Endothelial cell of umbilical vein (primary cell): ENCODE results near the gene CFTR. TPM values are rescaled to one million over a fixed set of nuclear protein-coding genes. Genes with fewer than 3 reads are reported as not detected.

Experiments
- BruUV-seq: library from RNA; stranded (reverse); fragments of 400-500 nt; replicated peaks from 2 replicates; lab custom pipeline; 2021; lab: Mats Ljungman, UMichigan
- CTCF ChIA-PET: fragments of 300-600, 350-600 bp; sonication (Branson Sonifier 250); formaldehyde crosslinking; loops from one replicate; lab custom pipeline; 2021; ENCODE audit warnings: antibody characterized with exemption, inconsistent platforms; lab: Charles Lee
- POLR2A ChIA-PET: fragments of 300-600, 350-600 bp; sonication (Branson Sonifier 250); formaldehyde crosslinking; loops from one replicate; lab custom pipeline; 2021; ENCODE audit warnings: antibody characterized with exemption, inconsistent platforms; lab: Charles Lee
- DNase-seq: peaks from one replicate; pipeline ENCODE4 v3.0.0-alpha.2; 2011; ENCODE audit warnings: low read depth, low spot score
- FAIRE-seq: peaks from 2 replicates; lab custom pipeline; 2011; peaks lifted over from hg19 to GRCh38; lab: Jason Lieb, UNC
- H2AFZ ChIP-seq: 2 replicates; pipeline ENCODE4 v1.6.0; 2012; ENCODE audit warnings: low read depth, low read length, control low read depth, inconsistent platforms
- H3K27ac ChIP-seq: 2 replicates; pipeline ENCODE4 v1.5.1; 2011; ENCODE audit warnings: low read depth, mild to moderate bottlenecking, control low read depth, low read length, moderate library complexity; ENCODE audit not compliant: insufficient read depth
- H3K27me3 ChIP-seq, 2 experiments: 2 replicates each; pipeline versions ENCODE4 v1.6.0 to v1.6.1; 2011; ENCODE audit warnings: low read length in 2 of 2, mixed read lengths in 1 of 2; ENCODE audit not compliant: control insufficient read depth in 2 of 2, insufficient read depth in 2 of 2
- H3K36me3 ChIP-seq, 2 experiments: 2 replicates in 1 of 2; 3 replicates in 1 of 2; pipeline ENCODE4 v1.5.1; 2011; ENCODE audit warnings: low read length in 2 of 2, mild to moderate bottlenecking in 1 of 2, moderate library complexity in 1 of 2; ENCODE audit not compliant: control insufficient read depth in 2 of 2, insufficient read depth in 2 of 2; ENCODE audit errors: extremely low read depth in 1 of 2
- H3K4me1 ChIP-seq: 3 replicates; pipeline ENCODE4 v1.5.1; 2011; ENCODE audit warnings: mild to moderate bottlenecking, low read length; ENCODE audit not compliant: control insufficient read depth, insufficient read depth; ENCODE audit errors: extremely low read depth
- H3K4me2 ChIP-seq: 2 replicates; pipeline ENCODE4 v1.6.1; 2011; ENCODE audit warnings: low read length, control low read depth, mixed read lengths; ENCODE audit not compliant: insufficient read depth
- H3K4me3 ChIP-seq, 3 experiments: fragments of 200-600 bp in 1 of 3; sonication (generic), shearing (Covaris generic) in 1 of 3; replicated peaks in 1 of 3; 2 replicates each; pipeline ENCODE4 v1.5.1; 2011 to 2016; ENCODE audit warnings: control low read depth in 3 of 3, low read length in 3 of 3, mild to moderate bottlenecking in 2 of 3, inconsistent platforms in 1 of 3, low read depth in 1 of 3, moderate library complexity in 1 of 3; ENCODE audit not compliant: insufficient read depth in 1 of 3
- H3K79me2 ChIP-seq: 2 replicates; pipeline ENCODE4 v1.6.0; 2012; ENCODE audit warnings: low read length, inconsistent platforms; ENCODE audit not compliant: control insufficient read depth, insufficient read depth
- H3K9ac ChIP-seq: replicated peaks from 2 replicates; pipeline ENCODE3; 2011; ENCODE audit warnings: low read length, control low read depth; ENCODE audit not compliant: insufficient read depth; ENCODE audit errors: extremely low read depth
- H3K9me1 ChIP-seq: replicated peaks from 3 replicates; pipeline ENCODE4 v1.6.0; 2011; ENCODE audit warnings: mild to moderate bottlenecking, low read length; ENCODE audit not compliant: control insufficient read depth, insufficient read depth; ENCODE audit errors: extremely low read depth
- H3K9me3 ChIP-seq: replicated peaks from 2 replicates; pipeline ENCODE4 v1.5.1; 2012; ENCODE audit warnings: low read length, inconsistent platforms; ENCODE audit not compliant: control insufficient read depth, insufficient read depth
- H4K20me1 ChIP-seq: replicated peaks from 2 replicates; pipeline ENCODE3; 2011; ENCODE audit warnings: mild to moderate bottlenecking, low read length; ENCODE audit not compliant: control insufficient read depth, insufficient read depth; ENCODE audit errors: extremely low read depth
- FOS ChIP-seq: IDR thresholded peaks from 2 replicates; pipeline ENCODE4 v1.6.1; 2011; ENCODE audit warnings: mild to moderate bottlenecking, low read length, moderate library complexity, borderline replicate concordance; ENCODE audit not compliant: insufficient read depth
- GATA2 ChIP-seq: IDR thresholded peaks from 2 replicates; pipeline ENCODE4 v1.7.0; 2011; ENCODE audit warnings: low read depth, mild to moderate bottlenecking, moderate library complexity, mixed read lengths, low read length; ENCODE audit not compliant: insufficient read length, insufficient read depth
- JUN ChIP-seq: IDR thresholded peaks from 2 replicates; pipeline ENCODE4 v1.6.1; 2011; ENCODE audit warnings: borderline replicate concordance, low read depth; ENCODE audit not compliant: insufficient read length, insufficient read depth
- MYC ChIP-seq: IDR thresholded peaks from one replicate; pipeline ENCODE4 v1.6.1; 2011; ENCODE audit warnings: mild to moderate bottlenecking, low read depth, low read length
- POLR2A ChIP-seq: IDR thresholded peaks from 2 replicates; pipeline ENCODE4 v1.6.1; 2012; ENCODE audit warnings: low read depth, mild to moderate bottlenecking, control low read depth, low read length
- POLR2AphosphoS5 ChIP-seq: IDR thresholded peaks from 2 replicates; pipeline ENCODE4 v1.6.1; 2012; ENCODE audit warnings: low read depth, mild to moderate bottlenecking, control low read depth, low read length, moderate library complexity; ENCODE audit not compliant: insufficient read depth
- dilution Hi-C: fragments of 300-500 bp; cut with MboI; formaldehyde crosslinking; loops from one replicate; pipeline ENCODE4 v1.15.0; 2019; ENCODE audit warnings: low sequenced_read_pairs; ENCODE audit not compliant: extremely low pct_ligation_motif_present
- intact Hi-C: fragments of 100-400 bp; cut with micrococcal nuclease; formaldehyde crosslinking; loops from one replicate; pipeline ENCODE4 v1.10.0; 2022
- polyA plus RNA-seq, 4 experiments: library from polyadenylated mRNA; depleted of rRNA in 3 of 4; stranded (reverse) in 3 of 4; unstranded in 1 of 4; fragments of >200 nt; gene quantifications; 2 replicates each; pipeline versions ENCODE4 v1.2.1 to v1.2.3, GENCODE V29; 2011 to 2012; ENCODE audit warnings: missing spikeins in 1 of 4
- total RNA-seq: library from RNA; stranded (reverse); gene quantifications from 2 replicates; pipeline ENCODE4 v1.2.3, GENCODE V29; 2021
- TF ChIP-seq, protein P1 (sequence below): IDR thresholded peaks from 2 replicates; pipeline ENCODE4 v1.6.1; 2011; ENCODE audit not compliant: insufficient read depth, insufficient read length
- TF ChIP-seq, protein P2 (sequence below), 2 donors: IDR thresholded peaks; 1 replicate in 1 of 2; 2 replicates in 1 of 2; pipeline ENCODE4 v1.5.1; 2011; ENCODE audit warnings: low read length in 2 of 2, mild to moderate bottlenecking in 2 of 2, moderate library complexity in 2 of 2, control low read depth in 1 of 2, inconsistent platforms in 1 of 2, low read depth in 1 of 2; ENCODE audit not compliant: insufficient read depth in 1 of 2; ENCODE audit errors: extremely low read depth in 1 of 2

CFTR gene
- total and polyA plus RNA-seq, 2 donors (not counting 3 experiments of a cell fraction or from before 2014, with no cell fraction given): 0.03 TPM; not detected in 1

DNA sequence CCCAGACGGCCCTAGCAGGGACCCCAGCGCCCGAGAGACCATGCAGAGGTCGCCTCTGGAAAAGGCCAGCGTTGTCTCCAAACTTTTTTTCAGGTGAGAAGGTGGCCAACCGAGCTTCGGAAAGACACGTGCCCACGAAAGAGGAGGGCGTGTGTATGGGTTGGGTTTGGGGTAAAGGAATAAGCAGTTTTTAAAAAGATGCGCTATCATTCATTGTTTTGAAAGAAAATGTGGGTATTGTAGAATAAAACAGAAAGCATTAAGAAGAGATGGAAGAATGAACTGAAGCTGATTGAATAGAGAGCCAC, 184 bp downstream of the CFTR start:
- peak overlapping the region; percentile 57 for H3K4me2 ChIP-seq
- TF ChIP-seq POLR2AphosphoS5: no peak
- no peak for TF ChIP-seq GATA2
- TF ChIP-seq, protein P1, sequence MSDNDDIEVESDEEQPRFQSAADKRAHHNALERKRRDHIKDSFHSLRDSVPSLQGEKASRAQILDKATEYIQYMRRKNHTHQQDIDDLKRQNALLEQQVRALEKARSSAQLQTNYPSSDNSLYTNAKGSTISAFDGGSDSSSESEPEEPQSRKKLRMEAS: no peak
- no peak for TF ChIP-seq POLR2A
- TF ChIP-seq MYC: no peak
- TF ChIP-seq, protein P2, sequence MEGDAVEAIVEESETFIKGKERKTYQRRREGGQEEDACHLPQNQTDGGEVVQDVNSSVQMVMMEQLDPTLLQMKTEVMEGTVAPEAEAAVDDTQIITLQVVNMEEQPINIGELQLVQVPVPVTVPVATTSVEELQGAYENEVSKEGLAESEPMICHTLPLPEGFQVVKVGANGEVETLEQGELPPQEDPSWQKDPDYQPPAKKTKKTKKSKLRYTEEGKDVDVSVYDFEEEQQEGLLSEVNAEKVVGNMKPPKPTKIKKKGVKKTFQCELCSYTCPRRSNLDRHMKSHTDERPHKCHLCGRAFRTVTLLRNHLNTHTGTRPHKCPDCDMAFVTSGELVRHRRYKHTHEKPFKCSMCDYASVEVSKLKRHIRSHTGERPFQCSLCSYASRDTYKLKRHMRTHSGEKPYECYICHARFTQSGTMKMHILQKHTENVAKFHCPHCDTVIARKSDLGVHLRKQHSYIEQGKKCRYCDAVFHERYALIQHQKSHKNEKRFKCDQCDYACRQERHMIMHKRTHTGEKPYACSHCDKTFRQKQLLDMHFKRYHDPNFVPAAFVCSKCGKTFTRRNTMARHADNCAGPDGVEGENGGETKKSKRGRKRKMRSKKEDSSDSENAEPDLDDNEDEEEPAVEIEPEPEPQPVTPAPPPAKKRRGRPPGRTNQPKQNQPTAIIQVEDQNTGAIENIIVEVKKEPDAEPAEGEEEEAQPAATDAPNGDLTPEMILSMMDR (IDR thresholded peaks at IDR 0.05; ENCODE audit: extremely low read depth in 1 of 2, insufficient read depth in 1 of 2, low read depth in 1 of 2, low read length in 2 of 2): no peak

DNA sequence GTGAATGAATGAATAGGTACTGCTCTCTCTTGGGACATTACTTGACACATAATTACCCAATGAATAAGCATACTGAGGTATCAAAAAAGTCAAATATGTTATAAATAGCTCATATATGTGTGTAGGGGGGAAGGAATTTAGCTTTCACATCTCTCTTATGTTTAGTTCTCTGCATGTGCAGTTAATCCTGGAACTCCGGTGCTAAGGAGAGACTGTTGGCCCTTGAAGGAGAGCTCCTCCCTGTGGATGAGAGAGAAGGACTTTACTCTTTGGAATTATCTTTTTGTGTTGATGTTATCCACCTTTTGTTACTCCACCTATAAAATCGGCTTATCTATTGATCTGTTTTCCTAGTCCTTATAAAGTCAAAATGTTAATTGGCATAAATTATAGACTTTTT, 1.2 kb downstream of the CFTR start:
- no peak overlapping the region for H3K27ac ChIP-seq
- TF ChIP-seq FOS: no peak
- TF ChIP-seq MYC: no peak
- TF ChIP-seq GATA2: no peak
- TF ChIP-seq JUN: no peak
- TF ChIP-seq, protein P2 (IDR thresholded peaks at IDR 0.05; ENCODE audit: extremely low read depth in 1 of 2, insufficient read depth in 1 of 2, low read depth in 1 of 2, low read length in 2 of 2): no peak
- TF ChIP-seq POLR2AphosphoS5: no peak
- TF ChIP-seq, protein P1: no peak

More for the DNA sequence above, 184 bp downstream of the CFTR start:
- no peak for DNase-seq
- no peaks in the 10 kb centered on the region for H3K36me3 ChIP-seq
- H3K27ac ChIP-seq: no peak overlapping the region
- BruUV-seq: no TSS peak
- no peak for FAIRE-seq
- ChIA-PET CTCF (interaction anchor here (1.2 kb wide), 1 partner anchor 21 kb away, joined by 3 read pairs; no protein-coding TSS in a partner anchor), POLR2A (no interaction called here)
- H4K20me1 ChIP-seq: no peaks in the 10 kb centered on the region
- no peaks in the 10 kb centered on the region for H3K4me1 ChIP-seq
- H3K9me1 ChIP-seq: no peaks in the 10 kb centered on the region
- intact Hi-C loops (no loop called here), dilution Hi-C loops (no loop called here)
- H2AFZ ChIP-seq: no peak overlapping the region
- H3K27me3 ChIP-seq: peaks cover 32 to 48% of the 10 kb centered on the region in 2 experiments
- no peak overlapping the region for H3K9ac ChIP-seq
- H3K4me3 ChIP-seq: peak overlapping the region in 1 of 3 experiments; percentile 26
- H3K79me2 ChIP-seq: no peaks in the 10 kb centered on the region
- H3K9me3 ChIP-seq: no peaks in the 10 kb centered on the region

More for the DNA sequence above, 1.2 kb downstream of the CFTR start:
- no peaks in the 10 kb centered on the region for H3K9me1 ChIP-seq
- H3K27me3 ChIP-seq: peaks cover 32 to 48% of the 10 kb centered on the region in 2 experiments
- H3K9ac ChIP-seq: no peak overlapping the region
- no peaks in the 10 kb centered on the region for H4K20me1 ChIP-seq
- H2AFZ ChIP-seq: no peak overlapping the region
- no peak overlapping the region for H3K4me3 ChIP-seq
- FAIRE-seq (no peak), DNase-seq (no peak)
- no peaks in the 10 kb centered on the region for H3K79me2 ChIP-seq
- no peaks in the 10 kb centered on the region for H3K9me3 ChIP-seq
- intact Hi-C loops (no loop called here), dilution Hi-C loops (no loop called here)
- no peaks in the 10 kb centered on the region for H3K4me1 ChIP-seq
- no peak overlapping the region for H3K4me2 ChIP-seq
- ChIA-PET CTCF (interaction anchor here (1.1 kb wide), 2 partner anchors 22 to 235 kb away, joined by 3 to 7 read pairs; no protein-coding TSS in a partner anchor), POLR2A (no interaction called here)
- no TSS peak for BruUV-seq
- no peaks in the 10 kb centered on the region for H3K36me3 ChIP-seq
